Hepatocyte (in vitro differentiated cells): ENCODE data around the gene ZNF223. TPM values are rescaled to one million over a fixed set of nuclear protein-coding genes. Genes with fewer than 3 reads are reported as not detected.
A peak's percentile ranks its signal among the peaks of the same experiment; 100 is the strongest.

Source experiments
- DNase-seq: peaks from one replicate; pipeline ENCODE4 v3.0.0-alpha.2; 2016; ENCODE audit warnings: low spot score
- H2AFZ ChIP-seq: fragments of 200-600 bp; sonication (generic); 2 replicates; pipeline ENCODE4 v1.6.0; 2016; ENCODE audit warnings: antibody characterized with exemption, mild to moderate bottlenecking
- H3K27ac ChIP-seq: fragments of 200-600 bp; sonication (generic); 2 replicates; pipeline ENCODE4 v1.5.1; 2016; ENCODE audit warnings: mild to moderate bottlenecking
- H3K27me3 ChIP-seq: fragments of 200-600 bp; sonication (generic); 2 replicates; pipeline ENCODE4 v1.6.1; 2016
- H3K36me3 ChIP-seq: fragments of 200-600 bp; sonication (generic); replicated peaks from 2 replicates; pipeline ENCODE4 v1.5.1; 2016; ENCODE audit warnings: low read depth; ENCODE audit not compliant: insufficient read depth
- H3K4me1 ChIP-seq: fragments of 200-600 bp; sonication (generic); 2 replicates; pipeline ENCODE4 v1.5.1; 2016; ENCODE audit warnings: mild to moderate bottlenecking, moderate library complexity; ENCODE audit not compliant: insufficient read depth
- H3K4me2 ChIP-seq: fragments of 200-600 bp; sonication (generic); 2 replicates; pipeline ENCODE4 v1.6.0; 2016
- H3K4me3 ChIP-seq: fragments of 200-600 bp; sonication (generic); 2 replicates; pipeline ENCODE4 v1.5.1; 2016; ENCODE audit warnings: mild to moderate bottlenecking
- H3K79me2 ChIP-seq: fragments of 200-600 bp; sonication (generic); 2 replicates; pipeline ENCODE4 v1.6.0; 2017; ENCODE audit warnings: mild to moderate bottlenecking
- H3K9me2 ChIP-seq: fragments of 200-600 bp; sonication (generic); replicated peaks from 2 replicates; pipeline ENCODE4 v1.6.0; 2017; ENCODE audit warnings: mild to moderate bottlenecking; ENCODE audit not compliant: insufficient read depth
- H3K9me3 ChIP-seq: fragments of 200-600 bp; sonication (generic); 2 replicates; pipeline ENCODE4 v1.5.1; 2016; ENCODE audit warnings: low read depth, mild to moderate bottlenecking
- H4K20me1 ChIP-seq: fragments of 200-600 bp; sonication (generic); 2 replicates; pipeline ENCODE4 v1.6.0; 2016; ENCODE audit warnings: mild to moderate bottlenecking; ENCODE audit not compliant: insufficient read depth, poor library complexity, severe bottlenecking
- EZH2 ChIP-seq: fragments of 200-600 bp; sonication (generic); IDR thresholded peaks from 2 replicates; pipeline ENCODE4 v1.6.1; 2016; ENCODE audit warnings: antibody characterized with exemption, mild to moderate bottlenecking, borderline replicate concordance
- EZH2phosphoT487 ChIP-seq: fragments of 200-600 bp; sonication (generic); IDR thresholded peaks from one replicate; pipeline ENCODE4 v1.6.1; 2018; ENCODE audit warnings: antibody characterized with exemption, mild to moderate bottlenecking, low read depth, moderate library complexity; ENCODE audit not compliant: unreplicated experiment, severe bottlenecking
- WGBS: methylation state at CpG from one replicate; pipeline ENCODE4 v1.1.6; 2016; ENCODE audit warnings: low lambda C conversion rate; ENCODE audit errors: missing lambda C conversion rate; 5-methylcytosine and 5-hydroxymethylcytosine counted together
- polyA plus RNA-seq: library from polyadenylated mRNA; unstranded; fragments of >200 nt; fragmentation: Nextera tagmentation; extraction: Ambion mirVana; gene quantifications from 2 replicates; pipeline ENCODE4 v1.2.1, GENCODE V29; 2016
- total RNA-seq: library from RNA; depleted of rRNA; stranded (reverse); fragments of >200 nt; gene quantifications from 2 replicates; pipeline ENCODE4 v1.2.3, GENCODE V29; 2014
- TF ChIP-seq, protein P1 (sequence below): fragments of 200-600 bp; sonication (generic); IDR thresholded peaks from 2 replicates; pipeline ENCODE4 v1.5.1; 2016; ENCODE audit warnings: antibody characterized with exemption, mild to moderate bottlenecking; ENCODE audit not compliant: poor library complexity

ZNF223 gene
- total and polyA plus RNA-seq, 2 experiments from 2014 or later = 5.8 to 12.9 TPM

- no peaks in the 10 kb centered on the region for H3K79me2 ChIP-seq
- no peaks in the 10 kb centered on the region for H4K20me1 ChIP-seq
- no peak overlapping the region for H3K27ac ChIP-seq
- H3K36me3 ChIP-seq = no peaks in the 10 kb centered on the region
- DNase-seq = no peak
- 81% methylated on average over 2 of the region's 2 CpGs for WGBS
- no peaks in the 10 kb centered on the region for H3K27me3 ChIP-seq
- no peaks in the 10 kb centered on the region for H3K4me1 ChIP-seq
- no peak overlapping the region for H2AFZ ChIP-seq
- H3K4me2 ChIP-seq = no peak overlapping the region
- no peak for TF ChIP-seq EZH2
- TF ChIP-seq, protein P1, sequence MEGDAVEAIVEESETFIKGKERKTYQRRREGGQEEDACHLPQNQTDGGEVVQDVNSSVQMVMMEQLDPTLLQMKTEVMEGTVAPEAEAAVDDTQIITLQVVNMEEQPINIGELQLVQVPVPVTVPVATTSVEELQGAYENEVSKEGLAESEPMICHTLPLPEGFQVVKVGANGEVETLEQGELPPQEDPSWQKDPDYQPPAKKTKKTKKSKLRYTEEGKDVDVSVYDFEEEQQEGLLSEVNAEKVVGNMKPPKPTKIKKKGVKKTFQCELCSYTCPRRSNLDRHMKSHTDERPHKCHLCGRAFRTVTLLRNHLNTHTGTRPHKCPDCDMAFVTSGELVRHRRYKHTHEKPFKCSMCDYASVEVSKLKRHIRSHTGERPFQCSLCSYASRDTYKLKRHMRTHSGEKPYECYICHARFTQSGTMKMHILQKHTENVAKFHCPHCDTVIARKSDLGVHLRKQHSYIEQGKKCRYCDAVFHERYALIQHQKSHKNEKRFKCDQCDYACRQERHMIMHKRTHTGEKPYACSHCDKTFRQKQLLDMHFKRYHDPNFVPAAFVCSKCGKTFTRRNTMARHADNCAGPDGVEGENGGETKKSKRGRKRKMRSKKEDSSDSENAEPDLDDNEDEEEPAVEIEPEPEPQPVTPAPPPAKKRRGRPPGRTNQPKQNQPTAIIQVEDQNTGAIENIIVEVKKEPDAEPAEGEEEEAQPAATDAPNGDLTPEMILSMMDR = no peak
- TF ChIP-seq EZH2phosphoT487 = no peak
- H3K9me3 ChIP-seq = no peaks in the 10 kb centered on the region
- no peaks in the 10 kb centered on the region for H3K9me2 ChIP-seq
- H3K4me3 ChIP-seq = no peak overlapping the region
Observed at GRCh38 chr19:44042147-44042546, 9.7 kb upstream of the ZNF223 start.

DNA sequence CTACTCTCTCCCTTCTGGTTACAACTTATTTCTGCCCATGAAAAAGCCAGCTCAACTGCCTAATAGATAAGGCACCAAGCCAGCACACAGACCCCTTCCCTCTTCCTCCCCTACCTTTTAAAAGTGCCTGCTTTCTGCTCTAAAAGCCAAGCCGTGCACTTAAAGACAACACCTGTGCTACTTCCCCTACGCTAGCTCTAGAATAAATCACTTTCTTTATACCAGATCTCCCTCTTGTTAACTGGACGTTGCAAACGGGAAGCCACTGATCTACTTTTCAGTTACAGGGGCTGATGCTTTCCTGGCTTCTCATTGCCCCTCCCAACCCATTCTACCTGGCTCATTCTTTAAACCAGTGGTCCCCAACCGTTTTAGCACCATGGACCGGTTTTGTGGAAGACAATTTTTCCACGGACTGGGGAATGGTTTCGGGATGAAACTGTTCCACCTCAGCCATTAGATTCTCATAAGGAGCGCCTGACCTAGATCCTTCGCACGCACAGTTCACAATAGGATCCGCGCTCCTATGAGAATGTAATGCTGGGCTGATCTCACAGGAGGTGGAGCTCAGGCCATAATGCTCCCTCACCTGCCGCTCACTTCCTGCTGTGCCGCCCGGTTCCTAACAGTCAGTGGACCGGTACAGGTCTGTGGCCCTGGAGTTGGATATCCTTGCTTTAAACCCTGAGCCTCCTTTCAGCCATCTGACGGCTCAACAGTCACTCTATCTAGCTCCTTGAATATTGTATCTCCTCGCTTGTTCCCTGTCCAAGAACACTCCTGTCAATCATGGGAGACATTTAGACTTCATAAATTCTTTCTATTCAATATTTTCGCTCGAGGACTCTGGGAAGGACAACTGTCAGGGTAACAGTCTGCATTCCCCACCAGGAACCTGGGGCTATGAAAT is 841 bp upstream of the ZNF223 start:
- Histone ChIP-seq H3K27me3 (no peaks in the 10 kb centered on the region), H3K4me2 (peak overlapping the region; percentile 74), H3K79me2 (peaks cover 23% of the 10 kb centered on the region), H4K20me1 (no peaks in the 10 kb centered on the region), H2AFZ (peak overlapping the region; percentile 91), H3K4me1 (no peaks in the 10 kb centered on the region), H3K9me2 (no peaks in the 10 kb centered on the region), H3K9me3 (no peaks in the 10 kb centered on the region), H3K36me3 (no peaks in the 10 kb centered on the region), H3K27ac (peak overlapping the region; percentile 31), H3K4me3 (peak overlapping the region; percentile 17)
- DNase-seq = no peak
- 80% methylated on average over 21 of the region's 21 CpGs for WGBS
- TF ChIP-seq, protein P1 = no peak
- TF ChIP-seq EZH2 (no peak), EZH2phosphoT487 (no peak)

- Histone ChIP-seq H3K27ac (no peak overlapping the region), H3K79me2 (peaks cover 23% of the 10 kb centered on the region), H3K4me3 (no peak overlapping the region), H3K4me1 (no peaks in the 10 kb centered on the region), H3K4me2 (no peak overlapping the region), H4K20me1 (no peaks in the 10 kb centered on the region), H3K9me3 (no peaks in the 10 kb centered on the region), H2AFZ (no peak overlapping the region), H3K9me2 (no peaks in the 10 kb centered on the region), H3K36me3 (no peaks in the 10 kb centered on the region), H3K27me3 (no peaks in the 10 kb centered on the region)
- WGBS = 93% methylated on average over 5 of the region's 5 CpGs
- TF ChIP-seq EZH2phosphoT487 (no peak), EZH2 (no peak)
- TF ChIP-seq, protein P1 = no peak
- DNase-seq = no peak
Observed at GRCh38 chr19:44055870-44056269, 4.0 kb downstream of the ZNF223 start.
